SK-N-SH (cell line): Measurements from ENCODE around the gene ANKS6. TPM values are rescaled to one million over a fixed set of nuclear protein-coding genes. Genes with fewer than 3 reads are reported as not detected.

Source experiments
- CTCF ChIA-PET: fragments of 300-600, 350-600 bp; formaldehyde crosslinking; extraction: SDS; loops from one replicate; lab custom pipeline; 2021; lab: Yijun Ruan, JAX
- POLR2A ChIA-PET: fragments of 350-600 bp; sonication (Branson Sonifier 250); formaldehyde crosslinking; extraction: SDS; loops from one replicate; lab custom pipeline; 2020; ENCODE audit warnings: antibody characterized with exemption, inconsistent platforms; lab: Yijun Ruan, JAX
- DNase-seq: peaks from one replicate; pipeline ENCODE4 v3.0.0; 2012
- H2AFZ ChIP-seq: fragments of 200-600 bp; sonication (generic); 2 replicates; pipeline ENCODE4 v1.8.1; 2016; ENCODE audit warnings: antibody characterized with exemption, mild to moderate bottlenecking, low read depth
- H3F3A ChIP-seq: fragments of 200-600 bp; sonication (generic); replicated peaks from 2 replicates; pipeline ENCODE3; 2016; ENCODE audit warnings: antibody characterized with exemption, mild to moderate bottlenecking; ENCODE audit not compliant: insufficient read depth
- H3K27ac ChIP-seq, 2 experiments: fragments of 200-500 bp in 1 of 2; fragments of 200-600 bp in 1 of 2; sonication (Bioruptor generic) in 1 of 2; sonication (generic), shearing (Covaris generic) in 1 of 2; 2 replicates each; pipeline versions ENCODE4 v1.5.1 to v1.6.1; 2014 to 2016; ENCODE audit warnings: low read depth in 2 of 2, inconsistent platforms in 1 of 2, low read length in 1 of 2, mild to moderate bottlenecking in 1 of 2, mixed read lengths in 1 of 2
- H3K27me3 ChIP-seq: fragments of 200-600 bp; sonication (generic), shearing (Covaris generic); 2 replicates; pipeline ENCODE4 v1.6.1; 2016; ENCODE audit warnings: mixed run types; ENCODE audit not compliant: insufficient read depth
- H3K36me3 ChIP-seq, 2 experiments: fragments of 200-500 bp in 1 of 2; fragments of 200-600 bp in 1 of 2; sonication (Bioruptor generic) in 1 of 2; sonication (generic) in 1 of 2; replicated peaks in 1 of 2; 2 replicates each; pipeline versions ENCODE3 to v1.5.1; 2014 to 2016; ENCODE audit warnings: low read length in 1 of 2, mild to moderate bottlenecking in 1 of 2; ENCODE audit not compliant: insufficient read depth in 2 of 2, control insufficient read depth in 1 of 2
- H3K4me1 ChIP-seq, 2 experiments: fragments of 200-500 bp in 1 of 2; fragments of 200-600 bp in 1 of 2; sonication (Bioruptor generic) in 1 of 2; sonication (generic), shearing (Covaris generic) in 1 of 2; 2 replicates each; pipeline versions ENCODE4 v1.5.1 to v1.6.1; 2014 to 2016; ENCODE audit warnings: low read depth in 1 of 2, low read length in 1 of 2, mixed run types in 1 of 2; ENCODE audit not compliant: insufficient read depth in 2 of 2, control insufficient read depth in 1 of 2
- H3K4me2 ChIP-seq: fragments of 200-600 bp; sonication (generic), shearing (Covaris generic); 2 replicates; pipeline ENCODE4 v1.6.1; 2017; ENCODE audit warnings: mixed run types
- H3K4me3 ChIP-seq, 2 experiments: fragments of 200-500 bp in 1 of 2; fragments of 200-600 bp in 1 of 2; sonication (Bioruptor generic) in 1 of 2; sonication (generic), shearing (Covaris generic) in 1 of 2; 2 replicates each; pipeline versions ENCODE4 v1.5.1 to v1.8.1; 2014 to 2016; ENCODE audit warnings: low read depth in 2 of 2, inconsistent platforms in 1 of 2, low read length in 1 of 2, mild to moderate bottlenecking in 1 of 2, mixed read lengths in 1 of 2, moderate library complexity in 1 of 2
- H3K79me2 ChIP-seq: fragments of 200-600 bp; sonication (generic); 2 replicates; pipeline ENCODE4 v1.8.1; 2017; ENCODE audit warnings: mild to moderate bottlenecking; ENCODE audit not compliant: insufficient read depth
- H3K9ac ChIP-seq: fragments of 200-600 bp; sonication (generic); 2 replicates; pipeline ENCODE4 v1.6.1; 2017; ENCODE audit warnings: mixed run types
- H3K9me2 ChIP-seq: fragments of 200-600 bp; sonication (generic); 2 replicates; pipeline ENCODE4 v1.6.1; 2017; ENCODE audit warnings: mixed run types
- H3K9me3 ChIP-seq: fragments of 200-600 bp; sonication (generic); 2 replicates; pipeline ENCODE4 v1.6.1; 2017; ENCODE audit warnings: mixed run types, mild to moderate bottlenecking, moderate library complexity
- H4K20me1 ChIP-seq: fragments of 200-600 bp; sonication (generic); 2 replicates; pipeline ENCODE4 v1.6.1; 2017; ENCODE audit warnings: mild to moderate bottlenecking, mixed run types; ENCODE audit not compliant: insufficient read depth
- ELF1 ChIP-seq: IDR thresholded peaks from 2 replicates; pipeline ENCODE4 v1.4.0; 2012
- EP300 ChIP-seq, 2 experiments: IDR thresholded peaks; 2 replicates each; pipeline versions ENCODE4 v1.4.0 to v1.6.1; 2012; ENCODE audit warnings: borderline replicate concordance in 1 of 2, low read depth in 1 of 2, low read length in 1 of 2
- EZH2phosphoT487 ChIP-seq: fragments of 200-600 bp; sonication (generic); IDR thresholded peaks from 2 replicates; pipeline ENCODE4 v1.6.1; 2017; ENCODE audit warnings: low read depth, mixed run types, mild to moderate bottlenecking, antibody characterized with exemption, moderate library complexity, borderline replicate concordance
- JUND ChIP-seq: IDR thresholded peaks from 2 replicates; pipeline ENCODE4 v1.4.0; 2012
- NFIC ChIP-seq: IDR thresholded peaks from 2 replicates; pipeline ENCODE4 v1.4.0; 2012; ENCODE audit warnings: borderline replicate concordance
- NRF1 ChIP-seq: IDR thresholded peaks from 2 replicates; pipeline ENCODE4 v1.6.1; 2012; ENCODE audit warnings: low read depth, mild to moderate bottlenecking, low read length
- RAD21 ChIP-seq: IDR thresholded peaks from 2 replicates; pipeline ENCODE4 v1.6.1; 2012; ENCODE audit warnings: mild to moderate bottlenecking, low read length
- TAF1 ChIP-seq: IDR thresholded peaks from 2 replicates; pipeline ENCODE4 v1.6.1; 2012; ENCODE audit warnings: low read depth, mild to moderate bottlenecking, low read length, moderate library complexity, borderline replicate concordance
- TEAD4 ChIP-seq: IDR thresholded peaks from 2 replicates; pipeline ENCODE4 v1.4.0; 2012; ENCODE audit warnings: mild to moderate bottlenecking, borderline replicate concordance; ENCODE audit not compliant: insufficient read depth
- YY1 ChIP-seq: IDR thresholded peaks from 2 replicates; pipeline ENCODE4 v1.4.0; 2012; ENCODE audit warnings: low read depth, mild to moderate bottlenecking
- WGBS: methylation state at CpG from one replicate; pipeline ENCODE4 v1.1.6; 2017; ENCODE audit warnings: low lambda C conversion rate; 5-methylcytosine and 5-hydroxymethylcytosine counted together
- polyA plus RNA-seq, 3 experiments: library from polyadenylated mRNA; depleted of rRNA; stranded (reverse); fragments of >200 nt; gene quantifications; 2 replicates each; pipeline ENCODE4 v1.2.3, GENCODE V29; 2012
- TF ChIP-seq, protein P1 (sequence below): fragments of 150-350 bp; IDR thresholded peaks from 2 replicates; pipeline ENCODE4 v1.6.1; 2016; ENCODE audit warnings: mild to moderate bottlenecking, low read depth, low read length
- TF ChIP-seq, protein P2 (sequence below): IDR thresholded peaks from 2 replicates; pipeline ENCODE4; 2012
- TF ChIP-seq, protein P3 (sequence below): fragments of 200-600 bp; sonication (generic); IDR thresholded peaks from 2 replicates; pipeline ENCODE4 v1.6.1; 2017; ENCODE audit warnings: antibody characterized with exemption, mild to moderate bottlenecking, moderate library complexity

Gene ANKS6
- polyA plus RNA-seq, 1 of the 3 experiments (the other 2 are of a cell fraction), result 29.3 TPM

DNA sequence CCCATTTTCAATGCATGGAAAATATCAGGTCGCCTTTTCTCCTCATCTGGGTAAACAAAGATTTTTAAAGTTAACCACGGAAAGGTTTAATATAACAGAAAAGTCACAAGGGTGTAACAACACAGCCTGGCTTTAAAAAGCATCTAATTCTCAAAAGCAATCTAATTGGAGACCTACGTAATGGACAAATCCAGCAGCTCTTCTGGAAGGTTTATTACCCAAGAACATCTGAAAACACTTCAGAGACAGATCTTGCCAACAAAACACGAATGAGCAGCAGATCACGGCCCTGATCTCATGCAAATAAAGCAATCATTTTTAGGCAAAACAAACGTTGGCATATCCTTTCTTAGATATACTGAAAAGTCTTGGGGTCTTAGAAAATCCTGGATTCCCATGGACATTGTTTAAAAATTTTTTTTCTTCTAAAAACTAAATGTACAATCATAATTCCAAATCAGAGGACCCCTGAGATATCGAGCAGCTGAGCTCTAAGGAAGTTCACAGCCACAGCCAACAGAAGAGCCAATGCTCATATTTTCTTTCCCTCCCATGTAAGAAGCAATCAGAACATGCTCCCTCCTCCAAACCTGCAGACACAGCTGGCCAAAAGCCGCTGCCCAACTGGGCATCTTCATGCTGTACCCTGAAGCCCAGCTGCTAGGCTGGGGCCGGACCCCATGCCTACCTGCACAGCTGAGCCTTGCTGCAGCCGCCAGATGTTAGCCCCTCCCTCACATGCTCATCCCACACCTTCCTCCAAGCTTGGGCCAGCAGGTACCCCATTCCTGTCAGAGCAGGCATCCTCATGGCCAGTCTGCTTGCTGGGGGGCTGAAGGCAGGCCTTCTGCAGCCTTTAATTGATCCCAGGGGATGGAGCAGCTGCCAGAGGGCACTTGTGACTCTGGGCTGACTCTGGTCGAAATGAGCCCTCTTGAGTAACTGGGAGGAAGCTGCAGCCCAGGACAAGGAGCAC lies 11.2 kb downstream of the ANKS6 start (continued):
- no peak for TF ChIP-seq TAF1

DNA sequence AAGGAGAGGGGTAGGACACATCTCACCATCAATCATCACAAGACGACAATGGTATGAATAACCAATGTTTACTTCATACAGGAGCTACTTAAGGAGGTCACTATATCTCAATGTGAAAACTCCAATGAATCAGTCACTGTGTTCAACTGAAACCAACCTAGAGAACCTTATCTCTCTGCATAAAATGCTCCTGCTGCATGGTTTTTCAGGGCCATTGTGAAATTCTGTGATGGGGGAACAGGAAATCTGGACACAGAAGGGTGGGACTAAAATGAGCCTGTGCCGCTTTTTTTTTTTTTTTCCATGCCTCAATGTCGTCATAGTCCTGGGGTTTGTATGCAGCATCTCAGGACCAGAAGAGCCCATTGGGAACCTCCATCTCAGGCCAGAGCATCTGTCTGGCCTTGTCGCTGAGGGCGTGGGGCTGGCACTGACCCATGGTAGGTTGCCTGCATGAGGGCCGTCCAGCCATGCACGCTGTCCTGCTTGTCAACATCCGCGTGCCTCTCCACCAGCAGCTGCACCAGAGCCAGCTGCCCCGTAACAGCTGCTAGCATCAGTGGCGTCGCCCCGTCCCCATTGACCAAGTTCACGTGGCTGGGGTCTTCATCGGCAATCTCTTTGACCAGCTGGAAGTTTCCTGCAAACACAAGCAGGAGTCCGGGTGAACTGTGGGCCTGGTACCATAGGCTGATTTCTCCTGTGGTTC lies 12.7 kb downstream of the ANKS6 start:
- H3K4me3 ChIP-seq, result no peak overlapping the region
- peaks cover 0 to 18% of the 10 kb centered on the region in 2 experiments for H3K36me3 ChIP-seq
- H3F3A ChIP-seq, result peaks cover 4% of the 10 kb centered on the region
- H3K9me3 ChIP-seq, result no peaks in the 10 kb centered on the region
- ChIA-PET CTCF (interaction anchor here (1.9 to 3.1 kb wide), 2 partner anchors 8 to 468 kb away, joined by 8 to 18 read pairs; no protein-coding TSS in a partner anchor), POLR2A (no interaction called here)
- no peaks in the 10 kb centered on the region for H3K79me2 ChIP-seq
- no peak overlapping the region for H3K4me2 ChIP-seq
- WGBS, result 97% methylated on average over 16 of the region's 16 CpGs
- no peaks in the 10 kb centered on the region; a peak in 1 of 4 replicates for H3K4me1 ChIP-seq
- H3K9ac ChIP-seq, result no peak overlapping the region
- no peak overlapping the region for H2AFZ ChIP-seq
- TF ChIP-seq YY1, result no peak
- TF ChIP-seq TAF1, result no peak
- TF ChIP-seq, protein P1, sequence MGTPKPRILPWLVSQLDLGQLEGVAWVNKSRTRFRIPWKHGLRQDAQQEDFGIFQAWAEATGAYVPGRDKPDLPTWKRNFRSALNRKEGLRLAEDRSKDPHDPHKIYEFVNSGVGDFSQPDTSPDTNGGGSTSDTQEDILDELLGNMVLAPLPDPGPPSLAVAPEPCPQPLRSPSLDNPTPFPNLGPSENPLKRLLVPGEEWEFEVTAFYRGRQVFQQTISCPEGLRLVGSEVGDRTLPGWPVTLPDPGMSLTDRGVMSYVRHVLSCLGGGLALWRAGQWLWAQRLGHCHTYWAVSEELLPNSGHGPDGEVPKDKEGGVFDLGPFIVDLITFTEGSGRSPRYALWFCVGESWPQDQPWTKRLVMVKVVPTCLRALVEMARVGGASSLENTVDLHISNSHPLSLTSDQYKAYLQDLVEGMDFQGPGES, result no peak
- TF ChIP-seq EP300 (IDR thresholded peaks at IDR 0.05; ENCODE audit: borderline replicate concordance in 1 of 2, low read depth in 1 of 2, low read length in 1 of 2), result no peak
- no peak for TF ChIP-seq TEAD4
- TF ChIP-seq JUND, result no peak
- no peak for TF ChIP-seq NRF1
- TF ChIP-seq, protein P2, sequence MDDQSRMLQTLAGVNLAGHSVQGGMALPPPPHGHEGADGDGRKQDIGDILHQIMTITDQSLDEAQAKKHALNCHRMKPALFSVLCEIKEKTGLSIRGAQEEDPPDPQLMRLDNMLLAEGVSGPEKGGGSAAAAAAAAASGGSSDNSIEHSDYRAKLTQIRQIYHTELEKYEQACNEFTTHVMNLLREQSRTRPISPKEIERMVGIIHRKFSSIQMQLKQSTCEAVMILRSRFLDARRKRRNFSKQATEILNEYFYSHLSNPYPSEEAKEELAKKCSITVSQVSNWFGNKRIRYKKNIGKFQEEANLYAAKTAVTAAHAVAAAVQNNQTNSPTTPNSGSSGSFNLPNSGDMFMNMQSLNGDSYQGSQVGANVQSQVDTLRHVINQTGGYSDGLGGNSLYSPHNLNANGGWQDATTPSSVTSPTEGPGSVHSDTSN, result no peak
- no peak for TF ChIP-seq ELF1
- no peak for TF ChIP-seq NFIC
- TF ChIP-seq EZH2phosphoT487, result no peak
- TF ChIP-seq, protein P3, sequence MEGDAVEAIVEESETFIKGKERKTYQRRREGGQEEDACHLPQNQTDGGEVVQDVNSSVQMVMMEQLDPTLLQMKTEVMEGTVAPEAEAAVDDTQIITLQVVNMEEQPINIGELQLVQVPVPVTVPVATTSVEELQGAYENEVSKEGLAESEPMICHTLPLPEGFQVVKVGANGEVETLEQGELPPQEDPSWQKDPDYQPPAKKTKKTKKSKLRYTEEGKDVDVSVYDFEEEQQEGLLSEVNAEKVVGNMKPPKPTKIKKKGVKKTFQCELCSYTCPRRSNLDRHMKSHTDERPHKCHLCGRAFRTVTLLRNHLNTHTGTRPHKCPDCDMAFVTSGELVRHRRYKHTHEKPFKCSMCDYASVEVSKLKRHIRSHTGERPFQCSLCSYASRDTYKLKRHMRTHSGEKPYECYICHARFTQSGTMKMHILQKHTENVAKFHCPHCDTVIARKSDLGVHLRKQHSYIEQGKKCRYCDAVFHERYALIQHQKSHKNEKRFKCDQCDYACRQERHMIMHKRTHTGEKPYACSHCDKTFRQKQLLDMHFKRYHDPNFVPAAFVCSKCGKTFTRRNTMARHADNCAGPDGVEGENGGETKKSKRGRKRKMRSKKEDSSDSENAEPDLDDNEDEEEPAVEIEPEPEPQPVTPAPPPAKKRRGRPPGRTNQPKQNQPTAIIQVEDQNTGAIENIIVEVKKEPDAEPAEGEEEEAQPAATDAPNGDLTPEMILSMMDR, result no peak
- no peak for TF ChIP-seq RAD21
- no peaks in the 10 kb centered on the region for H3K27me3 ChIP-seq
- H3K27ac ChIP-seq, result no peak overlapping the region
- no peak for DNase-seq
- H4K20me1 ChIP-seq, result no peaks in the 10 kb centered on the region
- no peaks in the 10 kb centered on the region for H3K9me2 ChIP-seq
